ENCODE measurements around the gene MMEL1. TPM values are rescaled to one million over a fixed set of nuclear protein-coding genes. Genes with fewer than 3 reads are reported as not detected.

MMEL1 gene
- polyA plus RNA-seq, 2 of the 4 experiments (the other 2 are of a cell fraction): not detected

GRCh38 chr1:2642131-2642559 lies 9.3 kb upstream of the MMEL1 start:
- no peak for TF ChIP-seq RAD21 (conservative IDR thresholded peaks at IDR 0.05 in 1 of 2, IDR thresholded peaks at IDR 0.05 in 1 of 2)
- no peak for TF ChIP-seq BHLHE40 (IDR thresholded peaks at IDR 0.05; ENCODE audit: low read depth, low read length)
- no peak for TF ChIP-seq JUN (IDR thresholded peaks at IDR 0.05)
- no peak for TF ChIP-seq CBX8 (IDR thresholded peaks at IDR 0.05)
- peaks cover 6% of the 10 kb centered on the region; the same call in 1 of the 3 replicates for H3K4me1 ChIP-seq
- FAIRE-seq (no peak), DNase-seq (ENCODE audit: low read depth in 1 of 2, low spot score in 1 of 2) (no peak), ATAC-seq (peak; percentile 19 to 44; a peak in 5 of 6 replicates)
- CTCF ChIA-PET: no interaction called here
- H3K9me3 ChIP-seq: peaks cover 11% of the 10 kb centered on the region; the same call in 2 of the 3 replicates
- 39% methylated on average over 8 of the region's 11 CpGs for WGBS (ENCODE audit: missing lambda C conversion rate)
- peak overlapping the region; percentile 98 for H3K4me2 ChIP-seq
- peak overlapping the region; percentile 100 for H3K4me3 ChIP-seq
- H3K27ac ChIP-seq: peak overlapping the region; percentile 98 to 99
- POLR2A ChIA-PET: no interaction called here

GRCh38 chr1:2641381-2642130 lies 8.7 kb upstream of the MMEL1 start:
- Histone ChIP-seq H3K9me3 (peaks cover 9% of the 10 kb centered on the region; the same call in 2 of the 3 replicates), H3K27ac (peak overlapping the region; percentile 98 to 99; a peak in 4 of 6 replicates), H3K4me3 (peak overlapping the region; percentile 100), H3K4me1 (peaks cover 6% of the 10 kb centered on the region; the same call in 1 of the 3 replicates), H3K4me2 (peak overlapping the region; percentile 98)
- FAIRE-seq (no peak), DNase-seq (ENCODE audit: low read depth in 1 of 2, low spot score in 1 of 2) (no peak), ATAC-seq (0 out of 6 replicates have a peak, but pooled peaks of 1 of the 2 experiments have one; percentile 6)
- no CpG with 5 or more reads among the region's 34 CpGs for WGBS (ENCODE audit: missing lambda C conversion rate)
- CTCF ChIA-PET: no interaction called here
- POLR2A ChIA-PET: no interaction called here
- TF ChIP-seq E2F6 (IDR thresholded peaks at IDR 0.05; ENCODE audit: borderline replicate concordance, low read depth) (no peak), JUN (IDR thresholded peaks at IDR 0.05) (no peak), HOXB5 (CRISPR knock-in tag; IDR thresholded peaks at IDR 0.05) (no peak), JUNB (IDR thresholded peaks at IDR 0.05) (no peak), SMC3 (IDR thresholded peaks at IDR 0.05) (no peak), NR3C1 (IDR thresholded peaks at IDR 0.05) (no peak), ZFP36 (IDR thresholded peaks at IDR 0.05; ENCODE audit: borderline replicate concordance, partially characterized antibody) (no peak), EHMT2 (IDR thresholded peaks at IDR 0.05; ENCODE audit: low read depth) (no peak), SREBF2 (IDR thresholded peaks at IDR 0.05) (no peak)

- DNase-seq (ENCODE audit: low read depth in 1 of 2, low spot score in 1 of 2) (no peak), FAIRE-seq (no peak), ATAC-seq (no peak)
- Histone ChIP-seq H3K4me2 (no peak overlapping the region), H3K4me3 (no peak overlapping the region), H3K27ac (no peak overlapping the region), H3K9me3 (peaks cover 6% of the 10 kb centered on the region; the same call in 2 of the 3 replicates), H3K4me1 (peaks cover 6% of the 10 kb centered on the region; the same call in 1 of the 3 replicates)
- TF ChIP-seq TP53 (CRISPR knock-in tag; IDR thresholded peaks at IDR 0.05) (no peak), RNF2 (IDR thresholded peaks at IDR 0.05; ENCODE audit: borderline replicate concordance, low read depth) (no peak), POLR2A (IDR thresholded peaks at IDR 0.05; ENCODE audit: low read length) (no peak), MAZ (IDR thresholded peaks at IDR 0.05; ENCODE audit: borderline replicate concordance, low read depth, low read length) (no peak), CTCF (IDR thresholded peaks at IDR 0.05) (no peak), FOSB (CRISPR knock-in tag; IDR thresholded peaks at IDR 0.05) (no peak), RFX5 (IDR thresholded peaks at IDR 0.05) (no peak), ATOH8 (CRISPR knock-in tag; IDR thresholded peaks at IDR 0.05; ENCODE audit: low read depth) (no peak), NR3C1 (IDR thresholded peaks at IDR 0.05) (no peak), KDM5A (IDR thresholded peaks at IDR 0.05) (no peak), HES2 (IDR thresholded peaks at IDR 0.05) (no peak), RCOR1 (IDR thresholded peaks at IDR 0.05; ENCODE audit: low read depth, low read length) (no peak), BHLHE40 (IDR thresholded peaks at IDR 0.05; ENCODE audit: low read depth, low read length) (no peak), ELK1 (IDR thresholded peaks at IDR 0.05; ENCODE audit: low read depth, low read length) (no peak), JUNB (IDR thresholded peaks at IDR 0.05) (no peak), RAD21 (conservative IDR thresholded peaks at IDR 0.05 in 1 of 2, IDR thresholded peaks at IDR 0.05 in 1 of 2) (no peak), HOXB5 (CRISPR knock-in tag; IDR thresholded peaks at IDR 0.05) (no peak)
- POLR2A ChIA-PET: no interaction called here
- no CpG with 5 or more reads among the region's 3 CpGs for WGBS (ENCODE audit: missing lambda C conversion rate)
- CTCF ChIA-PET: no interaction called here
Observed at GRCh38 chr1:2640626-2641025, 7.8 kb upstream of the MMEL1 start.
